GM21423 (cell line): ENCODE data around the gene ADAMTS17.

ENCODE experiments used
- ATAC-seq: cut with Tn5 transposase; IDR thresholded peaks from one replicate; pipeline ENCODE4 v1.9.1; 2021; ENCODE audit warnings: mild to moderate bottlenecking, moderate library complexity; ENCODE audit not compliant: unreplicated experiment

The ADAMTS17 gene

DNA sequence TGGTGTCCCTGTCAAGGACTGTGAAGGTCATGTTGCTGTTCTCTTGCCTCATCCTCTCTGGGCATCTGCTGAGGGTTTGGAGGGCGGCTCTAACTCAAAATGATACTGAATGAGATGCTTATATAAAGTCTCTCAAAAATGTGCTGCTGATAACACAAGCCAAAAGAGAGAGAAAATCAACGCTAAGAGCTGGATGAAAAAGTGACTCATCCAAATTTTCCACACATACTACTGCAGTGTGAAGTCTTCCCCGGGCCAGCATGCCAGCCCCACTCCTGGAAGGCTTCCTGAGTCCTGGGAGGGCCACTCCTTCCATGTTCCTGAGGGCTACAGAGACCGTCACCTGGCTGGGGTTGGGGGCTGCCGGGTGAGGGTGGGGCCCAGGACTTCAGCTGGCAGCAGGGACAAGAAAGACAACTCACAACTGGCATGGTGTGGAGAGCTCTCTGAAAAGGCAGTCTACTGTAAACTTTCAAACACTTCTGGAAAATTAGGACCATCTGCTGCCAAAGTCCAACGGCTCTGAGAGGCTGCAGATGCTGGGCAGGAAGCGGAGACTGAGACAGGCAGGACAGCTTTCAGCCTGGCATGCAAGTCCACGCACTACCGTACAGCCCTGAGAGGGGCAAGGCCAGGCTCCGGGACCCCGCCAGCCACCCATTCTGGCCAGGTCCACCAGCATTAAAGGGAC lies 200.3 kb downstream of the ADAMTS17 start:
- no peak for ATAC-seq

- ATAC-seq = no peak
These were observed 201.1 kb downstream of the ADAMTS17 start for GRCh38 chr15:100140527-100141308.

GRCh38 chr15:100134586-100134985 lies 207.2 kb downstream of the ADAMTS17 start:
- ATAC-seq = no peak

GRCh38 chr15:100134089-100134583 lies 207.6 kb downstream of the ADAMTS17 start:
- no peak for ATAC-seq

DNA sequence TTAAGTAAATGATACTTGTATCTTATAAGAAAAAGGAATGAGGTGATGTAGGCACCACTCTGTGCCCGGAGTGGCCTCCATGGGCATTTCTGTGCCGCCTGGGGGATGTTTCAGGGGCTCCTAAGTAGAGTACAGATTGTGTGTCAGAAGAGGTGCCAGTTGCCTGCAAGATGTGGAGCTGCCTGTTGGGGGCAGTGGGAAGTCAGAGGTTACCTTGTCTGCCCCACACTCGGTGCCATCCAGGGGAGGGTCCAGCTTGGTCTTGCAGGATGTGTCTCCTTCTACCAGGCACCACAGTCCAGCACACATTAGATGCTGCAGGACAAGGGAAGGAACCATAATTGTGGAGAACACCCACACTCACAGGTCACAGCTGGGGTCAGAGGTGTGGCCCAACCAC lies 208.8 kb downstream of the ADAMTS17 start:
- no peak for ATAC-seq

- no peak for ATAC-seq
These were observed 209.5 kb downstream of the ADAMTS17 start for GRCh38 chr15:100132309-100132708.

DNA sequence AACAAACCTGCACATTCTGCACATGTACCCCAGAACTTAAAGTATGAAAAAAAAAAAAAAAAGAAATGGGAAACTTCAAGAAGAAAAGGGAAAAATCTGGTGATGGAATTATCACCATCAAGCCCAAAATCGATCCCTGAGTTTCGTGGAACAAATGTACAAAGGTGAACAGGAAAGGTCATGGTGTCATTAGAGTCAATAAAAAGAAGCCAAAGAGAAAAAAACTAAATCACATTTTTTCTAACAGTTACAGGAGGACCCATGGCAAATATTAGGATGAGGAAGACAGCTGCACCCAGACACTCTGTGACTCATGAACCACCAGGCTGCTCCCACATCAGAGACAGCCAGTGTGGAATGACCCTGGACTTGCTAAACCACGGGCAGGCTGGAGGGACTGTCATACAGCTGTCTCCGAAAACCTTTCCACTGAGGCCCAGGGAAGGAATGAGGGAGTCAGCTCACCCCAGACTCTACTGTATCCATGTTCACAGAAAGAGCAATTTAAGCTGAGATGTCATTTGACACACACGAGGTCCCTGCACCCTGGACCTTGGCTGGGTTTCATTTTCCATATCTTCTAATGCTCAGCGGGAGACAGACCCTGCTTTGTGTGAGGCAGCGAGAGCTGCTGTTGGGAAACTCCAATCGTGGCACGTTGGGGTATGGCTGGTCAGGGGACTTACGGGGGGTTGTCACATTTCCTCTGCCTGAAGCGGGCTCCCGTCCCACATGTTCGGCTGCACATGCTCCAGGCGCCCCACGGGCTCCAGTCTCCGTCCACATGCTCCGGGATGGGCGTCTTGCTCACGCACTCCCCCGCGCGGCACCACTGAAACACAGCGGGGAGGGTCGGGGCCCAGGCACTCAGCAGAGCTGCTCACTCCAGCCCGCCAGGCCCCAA lies 210.2 kb downstream of the ADAMTS17 start:
- no peak for ATAC-seq

GRCh38 chr15:100129677-100130076 lies 212.1 kb downstream of the ADAMTS17 start:
- ATAC-seq = no peak

DNA sequence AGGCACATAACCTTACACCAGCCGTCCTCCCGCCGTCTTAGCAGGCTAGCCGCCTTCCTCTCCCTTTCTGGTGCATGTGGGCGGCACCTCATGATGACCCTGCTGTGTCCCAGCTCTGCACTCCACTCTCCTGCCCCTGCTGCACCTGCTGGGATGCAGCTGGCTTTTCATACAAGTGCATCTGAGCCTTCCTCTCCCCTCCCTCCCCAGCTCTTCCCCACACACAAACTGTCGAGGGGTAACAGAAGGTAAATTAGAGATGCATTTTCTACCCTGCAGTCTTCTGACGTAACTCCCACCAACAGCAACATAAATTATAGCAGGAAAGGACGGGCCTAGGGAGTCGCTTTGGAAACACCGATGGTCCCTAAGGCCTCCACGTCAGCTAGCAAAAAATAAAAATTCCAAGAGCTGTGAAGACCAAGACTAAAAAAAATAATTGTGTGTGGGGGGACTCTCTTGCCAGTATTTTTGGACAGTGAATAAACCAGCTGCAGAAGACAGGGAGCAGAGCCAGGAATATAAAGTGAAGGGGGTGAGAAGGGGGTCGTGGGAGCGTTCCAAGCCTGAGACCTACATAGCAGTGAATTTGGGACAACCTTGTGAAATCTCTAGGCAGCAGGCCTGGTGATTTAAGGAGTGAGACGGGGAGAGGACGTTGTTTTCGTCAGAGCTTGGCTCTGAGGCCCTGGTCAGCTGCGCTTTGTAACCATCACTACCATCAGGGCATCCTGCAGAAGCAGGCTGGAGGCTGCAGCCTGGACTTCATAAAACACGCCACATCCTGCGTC lies 216.2 kb downstream of the ADAMTS17 start:
- no peak for ATAC-seq

GRCh38 chr15:100124936-100125335 lies 216.8 kb downstream of the ADAMTS17 start:
- no peak for ATAC-seq

- no peak for ATAC-seq
These were observed 217.4 kb downstream of the ADAMTS17 start for GRCh38 chr15:100124361-100124760.

GRCh38 chr15:100123611-100124010 lies 218.2 kb downstream of the ADAMTS17 start:
- ATAC-seq = no peak

DNA sequence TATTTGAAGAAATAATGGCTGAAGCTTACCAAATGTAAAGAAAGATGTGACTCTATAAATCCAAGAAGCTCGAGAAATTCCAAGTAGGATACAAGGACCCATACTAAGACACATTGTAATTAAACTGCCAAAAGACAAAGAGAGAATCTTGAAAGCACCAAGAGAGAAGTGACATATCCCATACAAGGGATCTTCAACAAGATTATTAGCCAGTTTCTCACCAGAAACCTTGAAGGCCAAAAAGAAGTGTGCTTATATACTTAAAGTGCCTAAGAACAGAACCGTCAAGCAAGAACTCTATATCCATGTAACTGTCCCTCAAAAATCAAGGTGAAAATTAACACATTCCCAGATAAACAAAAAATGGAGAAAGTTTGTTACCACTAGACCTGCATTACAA lies 220.5 kb downstream of the ADAMTS17 start:
- no peak for ATAC-seq

DNA sequence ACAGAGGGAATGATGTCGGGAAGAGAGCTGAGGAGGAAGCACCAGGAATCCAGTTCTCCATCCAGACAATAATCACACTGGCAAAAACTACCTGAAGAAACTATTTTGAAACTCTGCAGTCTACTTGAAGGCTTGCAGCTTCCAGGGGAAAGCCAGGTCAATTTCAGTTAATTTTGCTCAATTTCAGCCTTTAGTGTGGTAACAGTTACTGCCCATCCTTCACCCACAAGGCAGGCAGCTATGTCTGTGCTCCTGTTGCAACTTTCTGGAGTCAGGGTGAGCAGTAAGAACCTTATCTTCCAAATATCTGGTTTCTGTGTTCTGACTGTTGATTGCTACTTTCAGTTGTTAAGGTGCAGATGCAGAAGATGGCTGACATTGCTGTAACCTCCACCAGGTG lies 221.7 kb downstream of the ADAMTS17 start:
- no peak for ATAC-seq

DNA sequence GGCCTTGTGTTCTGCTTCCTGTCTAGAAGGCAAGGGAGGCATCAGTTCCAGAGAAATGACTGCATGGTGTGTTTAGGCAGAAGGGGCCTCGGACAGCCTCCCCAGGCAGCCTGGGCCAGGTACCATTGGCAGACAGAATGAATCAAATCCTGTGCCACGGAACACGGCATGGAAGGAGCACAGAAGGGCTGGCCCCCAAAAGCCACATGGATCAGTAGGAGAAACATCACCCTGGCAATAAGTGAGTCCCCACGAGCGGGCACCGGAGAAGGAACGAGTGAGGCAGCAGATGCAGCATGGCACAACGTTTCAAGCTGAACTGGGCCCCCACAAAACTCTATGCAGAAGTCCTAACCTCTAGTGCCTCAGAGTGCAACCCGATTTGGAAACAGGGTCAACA lies 223.2 kb downstream of the ADAMTS17 start:
- no peak for ATAC-seq

- no peak for ATAC-seq
These were observed 225.2 kb downstream of the ADAMTS17 start for GRCh38 chr15:100116416-100117190.

DNA sequence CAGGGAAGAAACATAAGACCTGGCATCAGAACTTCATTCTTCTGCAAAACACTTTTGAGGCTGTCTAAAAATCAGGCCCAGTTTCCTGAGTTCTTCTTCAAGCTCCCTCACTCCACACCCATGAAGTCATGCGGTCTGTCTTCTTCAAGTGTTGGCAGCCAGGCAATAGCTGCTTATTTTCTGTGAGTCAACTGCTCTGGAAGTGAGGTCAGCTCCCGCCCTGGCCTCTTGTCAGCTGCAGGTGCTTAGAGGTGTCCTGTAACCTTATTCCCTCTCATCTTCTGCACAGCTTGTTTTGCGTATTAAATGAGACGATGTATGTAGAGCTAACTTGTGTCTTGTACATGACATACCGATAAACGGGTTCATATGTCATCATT lies 226.1 kb downstream of the ADAMTS17 start:
- ATAC-seq = no peak

- ATAC-seq = no peak
These were observed 226.6 kb downstream of the ADAMTS17 start for GRCh38 chr15:100115066-100115710.

GRCh38 chr15:100114571-100114970 lies 227.2 kb downstream of the ADAMTS17 start:
- no peak for ATAC-seq
